Colonic mucosa (tissue), 4 donors: ENCODE data around the gene VTN. TPM values are rescaled to one million over a fixed set of nuclear protein-coding genes. Genes with fewer than 3 reads are reported as not detected.

Source experiments
- DNase-seq: peaks from one replicate; pipeline ENCODE4 v3.0.0-alpha.2; 2020
- H3K27ac ChIP-seq: fragments of 200-600 bp; one replicate; pipeline ENCODE4 v1.8.0; 2021
- H3K27me3 ChIP-seq: fragments of 200-600 bp; one replicate; pipeline ENCODE4 v1.8.0; 2021
- H3K36me3 ChIP-seq: fragments of 200-600 bp; one replicate; pipeline ENCODE4 v1.8.0; 2021
- H3K4me1 ChIP-seq: fragments of 200-600 bp; one replicate; pipeline ENCODE4 v1.8.0; 2021; ENCODE audit warnings: mild to moderate bottlenecking
- H3K4me3 ChIP-seq: fragments of 200-600 bp; one replicate; pipeline ENCODE4 v1.8.0; 2021
- H3K9ac ChIP-seq, 2 donors: one replicate each; pipeline ENCODE4 v1.7.0; 2013; ENCODE audit warnings: control low read depth in 2 of 2, low read depth in 2 of 2, low read length in 2 of 2
- H3K9me3 ChIP-seq: fragments of 200-600 bp; one replicate; pipeline ENCODE4 v1.8.0; 2021
- intact Hi-C: fragments of 100-400 bp; cut with DNase I; formaldehyde crosslinking; loops from one replicate; pipeline ENCODE4 v1.14.1; 2022
- total RNA-seq, 2 donors: library from RNA; stranded (reverse); fragmentation: NEBNext Ultra II Directional in 1 of 2; extraction: Animal tissue kit (Norgen Biotek cat#: 25700) in 1 of 2; gene quantifications; one replicate each; pipeline ENCODE4 v1.2.1, GENCODE V29; 2021
- TF ChIP-seq, protein P1 (sequence below): fragments of 200-600 bp; IDR thresholded peaks from one replicate; pipeline ENCODE4 v1.8.0; 2022; ENCODE audit warnings: antibody characterized with exemption, mild to moderate bottlenecking
- donor health status: healthy.
- donor health status: DM: no; HTN: no; CAD: no.
- donor health status: DM: no; HTN: no; CAD: no.

VTN gene
- total RNA-seq, 2 donors from 2014 or later: 1.8 TPM; not detected in 1

DNA sequence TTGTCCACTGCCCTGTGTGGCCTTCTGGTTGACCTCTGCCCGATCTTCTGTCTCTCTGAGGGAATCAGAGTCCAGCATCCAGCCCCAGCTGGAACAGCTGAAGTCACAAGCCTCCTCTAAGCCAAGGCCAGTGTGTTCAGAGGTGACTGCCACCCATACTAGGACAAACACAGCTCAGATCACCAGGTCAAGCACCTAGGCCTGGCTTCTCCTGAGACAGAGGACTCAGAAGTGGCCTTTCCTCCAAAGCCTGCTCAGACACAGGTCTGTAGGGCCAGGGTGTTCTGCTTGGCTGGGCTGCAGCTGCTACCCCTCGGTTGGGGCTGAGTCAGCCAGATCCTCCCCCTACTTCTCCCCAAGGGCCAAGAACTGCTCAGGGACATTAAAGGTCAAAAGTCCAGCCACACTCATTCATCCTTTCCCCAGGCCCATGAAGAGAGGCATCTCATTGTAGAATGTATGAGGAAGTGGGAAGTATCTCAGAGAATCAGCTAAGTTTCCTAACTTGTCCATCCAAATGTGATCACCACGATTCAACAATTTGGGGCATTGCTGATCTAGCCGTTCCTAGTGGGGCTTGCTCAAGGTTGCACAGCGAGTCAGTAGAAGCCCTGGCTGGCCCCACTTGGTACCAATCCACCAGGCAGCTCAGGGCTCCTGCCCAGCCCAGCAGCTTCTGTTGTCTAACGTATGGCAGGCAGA lies 28.3 kb upstream of the VTN start:
- Histone ChIP-seq H3K27ac (no peak overlapping the region), H3K9ac (no peak overlapping the region), H3K36me3 (no peaks in the 10 kb centered on the region), H3K4me3 (no peak overlapping the region), H3K27me3 (no peaks in the 10 kb centered on the region), H3K4me1 (no peaks in the 10 kb centered on the region), H3K9me3 (no peaks in the 10 kb centered on the region)
- TF ChIP-seq, protein P1, sequence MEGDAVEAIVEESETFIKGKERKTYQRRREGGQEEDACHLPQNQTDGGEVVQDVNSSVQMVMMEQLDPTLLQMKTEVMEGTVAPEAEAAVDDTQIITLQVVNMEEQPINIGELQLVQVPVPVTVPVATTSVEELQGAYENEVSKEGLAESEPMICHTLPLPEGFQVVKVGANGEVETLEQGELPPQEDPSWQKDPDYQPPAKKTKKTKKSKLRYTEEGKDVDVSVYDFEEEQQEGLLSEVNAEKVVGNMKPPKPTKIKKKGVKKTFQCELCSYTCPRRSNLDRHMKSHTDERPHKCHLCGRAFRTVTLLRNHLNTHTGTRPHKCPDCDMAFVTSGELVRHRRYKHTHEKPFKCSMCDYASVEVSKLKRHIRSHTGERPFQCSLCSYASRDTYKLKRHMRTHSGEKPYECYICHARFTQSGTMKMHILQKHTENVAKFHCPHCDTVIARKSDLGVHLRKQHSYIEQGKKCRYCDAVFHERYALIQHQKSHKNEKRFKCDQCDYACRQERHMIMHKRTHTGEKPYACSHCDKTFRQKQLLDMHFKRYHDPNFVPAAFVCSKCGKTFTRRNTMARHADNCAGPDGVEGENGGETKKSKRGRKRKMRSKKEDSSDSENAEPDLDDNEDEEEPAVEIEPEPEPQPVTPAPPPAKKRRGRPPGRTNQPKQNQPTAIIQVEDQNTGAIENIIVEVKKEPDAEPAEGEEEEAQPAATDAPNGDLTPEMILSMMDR: no peak
- no peak for DNase-seq
- intact Hi-C loops: no loop called here

DNA sequence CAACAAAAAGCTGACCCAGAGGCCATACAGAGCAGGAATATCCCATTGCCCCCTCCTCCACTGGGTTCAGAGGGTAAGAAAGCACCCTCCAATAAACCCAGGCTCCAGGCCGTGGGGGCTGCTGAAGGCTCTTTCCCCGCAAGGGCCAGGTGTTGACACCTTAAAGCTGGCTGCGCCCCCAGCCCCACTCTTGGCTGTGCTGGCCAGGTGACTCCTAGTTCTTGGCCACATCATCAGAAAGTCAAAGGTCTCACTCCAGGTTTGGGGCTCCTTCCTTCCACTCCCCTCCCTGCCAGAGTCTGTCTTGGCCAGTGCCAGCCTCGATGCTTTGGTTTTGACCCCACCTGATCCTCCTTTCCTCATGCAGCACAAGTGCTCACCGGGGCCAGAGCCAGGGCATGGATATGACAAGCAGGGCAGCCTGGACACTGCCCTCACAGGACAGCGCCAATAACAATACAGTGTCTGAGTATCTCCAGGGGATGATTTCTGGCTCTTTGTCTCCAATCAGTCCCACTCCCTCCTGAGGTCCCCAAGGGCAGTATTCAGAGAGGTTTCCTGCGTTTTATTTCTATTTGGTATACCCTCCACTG lies 27.7 kb upstream of the VTN start:
- intact Hi-C loops: no loop called here
- Histone ChIP-seq H3K9me3 (no peaks in the 10 kb centered on the region), H3K4me3 (no peak overlapping the region), H3K27me3 (no peaks in the 10 kb centered on the region), H3K4me1 (no peaks in the 10 kb centered on the region), H3K36me3 (no peaks in the 10 kb centered on the region), H3K27ac (no peak overlapping the region), H3K9ac (no peak overlapping the region)
- TF ChIP-seq, protein P1: no peak
- DNase-seq: no peak

DNA sequence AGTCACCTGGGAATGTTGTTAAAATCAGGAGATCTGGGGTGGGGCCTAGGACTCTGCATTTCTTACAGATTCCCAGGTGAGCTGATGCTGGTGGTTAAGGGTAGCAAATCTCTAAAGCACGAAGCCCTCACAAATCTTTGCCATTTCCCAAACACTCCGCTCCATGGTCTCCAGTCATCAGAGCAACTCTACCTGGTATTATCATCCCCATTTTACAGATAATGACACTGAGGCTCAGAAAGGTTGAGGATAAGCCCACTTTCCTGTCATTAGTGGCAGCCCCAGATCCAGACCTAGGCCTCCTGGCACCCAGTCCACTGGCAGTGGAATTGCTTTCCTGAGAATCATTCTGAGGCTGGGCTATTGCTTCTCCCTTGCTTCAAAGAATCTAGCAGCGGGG lies 27.2 kb upstream of the VTN start:
- Histone ChIP-seq H3K9ac (no peak overlapping the region), H3K9me3 (no peaks in the 10 kb centered on the region), H3K27me3 (no peaks in the 10 kb centered on the region), H3K36me3 (no peaks in the 10 kb centered on the region), H3K4me1 (no peaks in the 10 kb centered on the region), H3K4me3 (no peak overlapping the region), H3K27ac (no peak overlapping the region)
- TF ChIP-seq, protein P1: no peak
- intact Hi-C loops: no loop called here
- no peak for DNase-seq

DNA sequence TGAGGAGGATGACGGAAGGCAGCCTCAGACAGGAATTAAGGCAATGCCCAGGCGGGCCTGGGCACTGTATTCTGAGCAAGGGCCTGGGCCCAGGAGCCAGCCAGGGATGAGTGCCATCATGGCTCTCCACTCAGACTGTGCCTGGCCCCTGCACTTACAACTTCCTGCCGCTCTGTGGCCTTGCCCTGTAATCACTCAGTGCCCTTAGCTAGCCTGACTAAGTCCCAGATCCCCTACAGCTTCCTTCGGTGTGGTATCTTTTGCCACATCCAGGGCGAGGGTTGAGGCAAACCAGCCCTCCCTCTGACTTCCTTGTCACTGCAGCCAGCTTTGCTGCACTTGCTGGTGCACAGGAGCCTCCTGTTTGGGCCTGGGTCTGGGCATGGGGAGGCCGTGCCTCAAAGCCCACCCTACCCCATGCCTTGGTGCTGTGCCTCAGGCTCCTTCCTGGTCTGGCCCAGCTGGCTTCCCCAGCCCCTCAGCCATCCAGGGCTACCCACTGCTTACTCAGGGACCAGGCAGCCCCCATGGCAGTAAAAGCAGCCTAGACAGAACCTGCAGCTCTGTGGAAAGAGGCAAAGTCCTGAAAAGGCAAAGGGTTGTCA lies 26.6 kb upstream of the VTN start:
- no peaks in the 10 kb centered on the region for H3K4me1 ChIP-seq
- no peaks in the 10 kb centered on the region for H3K36me3 ChIP-seq
- H3K9me3 ChIP-seq: no peaks in the 10 kb centered on the region
- TF ChIP-seq, protein P1: no peak
- H3K9ac ChIP-seq: no peak overlapping the region
- intact Hi-C loops: no loop called here
- no peak overlapping the region for H3K27ac ChIP-seq
- no peaks in the 10 kb centered on the region for H3K27me3 ChIP-seq
- DNase-seq: no peak
- no peak overlapping the region for H3K4me3 ChIP-seq

DNA sequence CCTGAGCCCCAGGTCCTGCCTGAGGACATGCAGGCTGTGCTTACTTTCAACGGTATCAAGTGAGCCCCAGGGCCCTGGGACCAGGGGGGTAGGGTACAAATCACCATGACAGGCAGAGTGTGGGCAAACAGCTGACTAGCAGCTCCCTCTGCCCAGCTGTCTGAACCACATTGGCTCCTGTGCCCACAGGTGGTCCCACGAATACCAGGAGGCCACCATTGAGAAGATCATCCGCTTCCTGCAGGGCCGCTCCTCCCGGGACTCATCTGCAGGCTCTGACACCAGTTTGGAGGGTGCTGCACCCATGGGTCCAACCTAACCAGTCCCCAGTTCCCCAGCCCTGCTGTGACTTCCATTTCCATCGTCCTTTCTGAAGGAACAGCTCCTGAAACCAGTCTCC lies 25.9 kb upstream of the VTN start:
- no peak overlapping the region for H3K27ac ChIP-seq
- H3K4me1 ChIP-seq: no peaks in the 10 kb centered on the region
- no peak for DNase-seq
- TF ChIP-seq, protein P1: no peak
- intact Hi-C loops: no loop called here
- H3K9ac ChIP-seq: no peak overlapping the region
- no peaks in the 10 kb centered on the region for H3K36me3 ChIP-seq
- no peaks in the 10 kb centered on the region for H3K9me3 ChIP-seq
- no peaks in the 10 kb centered on the region for H3K27me3 ChIP-seq
- H3K4me3 ChIP-seq: no peak overlapping the region
